Superior temporal gyrus (tissue), 1 donor: ENCODE results near the gene PLPPR4.
"Not testable (repeated sequence)": the region's sequence is repeated elsewhere in the genome, so short reads cannot be mapped to it uniquely, and the experiment has no call there.

Source experiments
- DNase-seq: peaks from one replicate; pipeline ENCODE4 v3.0.0-alpha.2; 2016; ENCODE audit errors: extremely low spot score

The PLPPR4 gene

GRCh38 chr1:99269321-99269720, 5.0 kb downstream of the PLPPR4 start:
- DNase-seq: no peak

- DNase-seq: peak; percentile 50
Observed at GRCh38 chr1:99270646-99271045, 6.4 kb downstream of the PLPPR4 start.

- no peak for DNase-seq
Observed at GRCh38 chr1:99271249-99271648, 7.0 kb downstream of the PLPPR4 start.

- no peak for DNase-seq
Observed at GRCh38 chr1:99277066-99277465, 12.8 kb downstream of the PLPPR4 start.

- no peak for DNase-seq
Observed at GRCh38 chr1:99279525-99279924, 15.2 kb downstream of the PLPPR4 start.

- DNase-seq: no peak
Observed at GRCh38 chr1:99281105-99281504, 16.8 kb downstream of the PLPPR4 start.

GRCh38 chr1:99282536-99282935, 18.2 kb downstream of the PLPPR4 start:
- no peak for DNase-seq

- not testable (repeated sequence) for DNase-seq
Observed at GRCh38 chr1:99283521-99283920, 19.2 kb downstream of the PLPPR4 start.

- DNase-seq: no peak
Observed at GRCh38 chr1:99292886-99293285, 28.6 kb downstream of the PLPPR4 start.

- DNase-seq: peak; percentile 57
Observed at GRCh38 chr1:99297923-99298322, 33.6 kb downstream of the PLPPR4 start.

- DNase-seq: no peak
Observed at GRCh38 chr1:99304725-99305282, 40.5 kb downstream of the PLPPR4 start.

- no peak for DNase-seq
Observed at GRCh38 chr1:99305626-99306025, 41.3 kb downstream of the PLPPR4 start.

- no peak for DNase-seq
Observed at GRCh38 chr1:99306056-99306455, 41.8 kb downstream of the PLPPR4 start.

- no peak for DNase-seq
Observed at GRCh38 chr1:99306644-99307043, 42.4 kb downstream of the PLPPR4 start.

GRCh38 chr1:99315305-99315704, 51.0 kb downstream of the PLPPR4 start:
- DNase-seq: no peak

- no peak for DNase-seq
Observed at GRCh38 chr1:99326215-99326949, 62.1 kb downstream of the PLPPR4 start.

GRCh38 chr1:99327357-99327756, 63.1 kb downstream of the PLPPR4 start:
- no peak for DNase-seq

GRCh38 chr1:99328171-99328570, 63.9 kb downstream of the PLPPR4 start:
- no peak for DNase-seq

GRCh38 chr1:99331083-99331482, 66.8 kb downstream of the PLPPR4 start:
- no peak for DNase-seq

GRCh38 chr1:99331636-99332035, 67.3 kb downstream of the PLPPR4 start:
- no peak for DNase-seq

- no peak for DNase-seq
Observed at GRCh38 chr1:99332561-99332960, 68.3 kb downstream of the PLPPR4 start.

- no peak for DNase-seq
Observed at GRCh38 chr1:99334991-99335390, 70.7 kb downstream of the PLPPR4 start.

- DNase-seq: no peak
Observed at GRCh38 chr1:99347041-99347684, 82.9 kb downstream of the PLPPR4 start.
